GM21528 (cell line): Measurements from ENCODE around the gene RAPGEF2.
"Not testable (repeated sequence)": the region's sequence is repeated elsewhere in the genome, so short reads cannot be mapped to it uniquely, and the experiment has no call there.

Source experiments
- ATAC-seq: cut with Tn5 transposase; IDR thresholded peaks from one replicate; pipeline ENCODE4 v1.9.1; 2021; ENCODE audit warnings: mild to moderate bottlenecking, moderate library complexity; ENCODE audit not compliant: unreplicated experiment, low FRiP score

The RAPGEF2 gene, protein sequence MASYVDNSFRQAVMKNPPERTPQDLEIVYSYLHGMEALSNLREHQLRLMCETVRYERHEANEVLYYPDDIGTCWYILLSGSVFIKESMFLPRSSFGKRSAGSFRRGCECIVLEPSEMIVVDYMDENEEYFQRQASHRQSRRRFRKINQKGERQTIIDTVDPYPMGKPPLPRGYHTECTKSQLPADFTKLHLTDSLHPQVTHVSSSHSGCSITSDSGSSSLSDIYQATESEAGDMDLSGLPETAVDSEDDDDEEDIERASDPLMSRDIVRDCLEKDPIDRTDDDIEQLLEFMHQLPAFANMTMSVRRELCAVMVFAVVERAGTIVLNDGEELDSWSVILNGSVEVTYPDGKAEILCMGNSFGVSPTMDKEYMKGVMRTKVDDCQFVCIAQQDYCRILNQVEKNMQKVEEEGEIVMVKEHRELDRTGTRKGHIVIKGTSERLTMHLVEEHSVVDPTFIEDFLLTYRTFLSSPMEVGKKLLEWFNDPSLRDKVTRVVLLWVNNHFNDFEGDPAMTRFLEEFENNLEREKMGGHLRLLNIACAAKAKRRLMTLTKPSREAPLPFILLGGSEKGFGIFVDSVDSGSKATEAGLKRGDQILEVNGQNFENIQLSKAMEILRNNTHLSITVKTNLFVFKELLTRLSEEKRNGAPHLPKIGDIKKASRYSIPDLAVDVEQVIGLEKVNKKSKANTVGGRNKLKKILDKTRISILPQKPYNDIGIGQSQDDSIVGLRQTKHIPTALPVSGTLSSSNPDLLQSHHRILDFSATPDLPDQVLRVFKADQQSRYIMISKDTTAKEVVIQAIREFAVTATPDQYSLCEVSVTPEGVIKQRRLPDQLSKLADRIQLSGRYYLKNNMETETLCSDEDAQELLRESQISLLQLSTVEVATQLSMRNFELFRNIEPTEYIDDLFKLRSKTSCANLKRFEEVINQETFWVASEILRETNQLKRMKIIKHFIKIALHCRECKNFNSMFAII (N-terminal part only)

DNA sequence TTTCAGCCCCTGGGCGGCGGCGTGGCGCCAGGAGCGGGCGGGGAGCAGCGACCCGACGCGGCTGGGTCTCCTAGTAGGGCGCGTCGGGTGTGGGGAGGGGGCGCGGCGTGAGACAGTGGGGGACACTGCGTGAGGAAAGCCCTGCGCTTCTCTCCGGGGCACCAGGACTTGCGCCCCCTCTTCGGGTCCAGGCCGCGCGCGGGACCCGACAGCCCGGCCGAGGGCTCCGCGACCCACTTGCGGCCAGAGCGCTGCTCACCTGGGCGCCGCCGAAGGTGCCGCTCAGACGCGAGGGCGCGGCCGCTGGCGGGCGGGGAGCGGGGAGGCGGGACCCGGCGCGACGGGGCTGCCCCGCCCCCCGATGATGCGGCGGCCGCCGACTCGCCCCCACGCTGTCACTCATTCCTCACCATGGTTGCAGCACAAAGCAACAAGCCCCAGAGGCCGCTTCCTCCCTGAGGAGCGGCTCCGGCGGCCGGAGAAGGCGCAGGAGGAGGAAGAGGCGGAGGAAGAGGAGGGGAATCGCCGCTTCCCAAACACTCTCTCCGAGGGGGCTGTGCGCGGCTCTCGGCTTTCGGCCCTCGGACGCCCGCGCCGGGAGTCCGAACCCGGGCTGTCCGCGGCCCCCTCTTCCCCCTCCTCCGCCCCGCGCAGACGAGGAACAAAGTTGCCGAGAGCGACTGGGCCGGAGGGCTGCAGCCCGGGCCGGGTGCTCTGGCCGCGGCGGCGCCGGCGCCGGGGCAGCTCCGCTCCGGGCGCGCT is at the start of gene RAPGEF2:
TSS of gene RAPGEF2 (plus strand) at position 458 of the 762 bp plus-strand sequence. CDS start 1,084 bp downstream, outside the sequence.
- ATAC-seq: peak; percentile 75

DNA sequence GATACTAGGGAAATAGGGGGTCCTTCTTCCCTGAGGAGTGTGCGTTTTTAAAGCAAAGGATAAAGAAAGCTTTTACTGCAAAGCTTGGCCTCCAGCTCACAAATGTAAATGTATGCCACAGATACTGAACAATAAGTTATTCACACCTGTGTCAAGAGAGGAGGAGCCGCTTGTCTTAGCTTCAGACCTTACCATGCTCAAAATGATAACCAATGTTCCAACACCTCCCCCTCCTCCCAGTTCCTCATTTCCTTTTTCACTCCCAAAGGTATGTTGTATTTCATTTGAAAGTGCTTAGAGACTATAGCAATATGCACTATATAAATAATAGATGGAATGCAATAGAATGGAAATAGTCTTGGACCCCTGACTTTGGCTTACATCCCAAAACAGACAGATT is 47.0 kb upstream of the RAPGEF2 start:
- no peak for ATAC-seq

DNA sequence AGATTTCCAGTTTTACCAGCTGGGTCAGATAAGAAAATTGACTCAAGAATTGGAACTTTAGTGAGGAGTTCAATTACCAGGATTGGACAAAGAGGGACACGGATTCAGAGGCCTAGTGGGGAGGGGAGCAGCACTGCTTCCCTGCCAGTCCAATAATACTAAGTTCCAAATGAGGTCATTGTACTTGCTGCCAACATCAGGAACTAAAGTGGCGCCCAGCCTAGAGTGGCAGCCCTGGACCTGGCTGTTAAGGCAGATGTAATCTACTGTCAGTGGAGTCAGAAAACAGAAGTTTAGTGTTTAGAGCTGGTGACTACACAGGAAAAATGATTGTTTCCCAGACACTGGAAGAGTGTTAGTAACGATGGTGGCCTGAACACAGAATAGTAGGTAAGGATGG is 42.7 kb upstream of the RAPGEF2 start:
- no peak for ATAC-seq

DNA sequence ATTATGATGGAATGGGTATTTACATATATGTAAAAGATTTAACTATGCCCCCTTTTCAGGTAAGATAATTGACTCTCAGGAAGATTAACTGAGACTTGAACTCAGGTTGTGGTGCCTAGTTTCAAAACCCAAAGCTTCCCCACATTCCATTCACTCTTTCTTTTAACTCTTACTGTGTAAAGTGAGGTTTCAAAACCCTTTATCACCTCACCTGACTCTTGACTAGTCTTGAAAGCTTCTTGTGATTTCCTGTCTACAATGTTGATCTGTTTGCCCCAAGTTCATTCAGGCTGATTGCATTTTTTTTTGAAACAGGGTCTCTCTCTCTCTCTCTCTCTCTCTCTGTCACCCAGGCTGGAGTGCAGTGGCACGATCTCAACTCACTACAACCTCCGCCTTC is 40.5 kb upstream of the RAPGEF2 start:
- ATAC-seq: no peak

DNA sequence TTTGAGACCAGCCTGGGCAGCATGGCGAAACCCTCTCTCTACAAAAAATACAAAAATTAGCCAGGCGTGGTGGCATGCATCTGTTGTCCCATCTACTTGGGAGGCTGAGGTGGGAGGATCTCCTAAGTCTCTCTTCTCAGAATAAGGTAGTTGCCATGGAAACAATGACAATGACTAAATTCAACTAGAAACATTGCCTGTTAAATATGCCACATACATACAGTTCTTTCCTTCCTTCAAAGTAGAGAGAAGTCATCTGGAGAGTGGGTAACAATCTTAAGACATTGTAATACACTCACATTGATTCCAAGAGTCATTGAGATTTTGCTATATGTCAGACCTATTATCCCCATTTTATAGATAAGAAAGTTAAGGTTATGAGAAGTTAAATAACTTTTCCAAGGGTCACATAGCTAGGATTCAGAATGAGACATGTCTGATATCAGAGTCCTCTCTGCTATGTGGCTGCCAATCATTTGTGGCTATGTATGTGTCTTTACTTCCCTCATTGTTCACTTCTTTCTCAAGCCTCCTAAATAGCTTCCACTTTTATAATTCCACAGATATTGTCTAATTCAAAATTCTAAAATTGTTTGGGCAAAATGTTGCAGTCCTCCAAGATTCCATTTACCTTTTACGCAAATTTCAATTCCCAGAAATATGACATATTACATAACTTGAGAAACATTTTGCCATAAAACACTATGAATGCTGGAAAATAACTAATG is 37.2 kb upstream of the RAPGEF2 start:
- no peak for ATAC-seq

DNA sequence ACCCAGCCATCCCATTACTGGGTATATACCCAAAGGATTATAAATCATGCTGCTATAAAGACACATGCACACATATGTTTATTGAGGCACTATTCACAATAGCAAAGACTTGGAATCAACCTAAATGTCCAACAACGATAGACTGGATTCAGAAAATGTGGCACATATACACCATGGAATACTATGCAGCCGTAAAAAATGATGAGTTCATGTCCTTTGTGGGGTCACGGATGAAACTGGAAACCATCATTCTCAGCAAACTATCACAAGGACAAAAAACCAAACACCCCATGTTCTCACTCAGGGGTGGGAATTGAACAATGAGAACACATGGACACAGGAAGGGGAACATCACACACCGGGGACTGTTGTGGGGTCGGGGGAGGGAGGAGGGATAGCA is 34.7 kb upstream of the RAPGEF2 start:
- ATAC-seq: not testable (repeated sequence)

DNA sequence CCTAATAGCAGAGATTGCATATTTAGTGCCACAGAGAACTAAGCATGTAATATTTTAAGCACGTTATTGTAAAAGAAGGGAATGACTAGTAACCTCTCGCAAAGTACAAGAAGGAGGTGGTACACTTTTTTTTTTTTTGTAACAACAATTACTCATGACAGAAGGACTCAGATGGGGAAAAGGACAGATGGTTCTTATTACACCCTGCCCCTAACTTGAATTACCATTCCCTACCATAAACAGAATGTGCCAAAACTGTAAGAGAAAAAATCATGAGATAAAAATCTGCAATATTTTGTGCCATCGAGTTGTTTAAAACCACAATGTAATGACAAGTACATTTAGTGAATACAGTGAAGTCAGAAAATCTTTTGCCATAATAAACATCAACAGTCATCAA is 33.0 kb upstream of the RAPGEF2 start:
- no peak for ATAC-seq

DNA sequence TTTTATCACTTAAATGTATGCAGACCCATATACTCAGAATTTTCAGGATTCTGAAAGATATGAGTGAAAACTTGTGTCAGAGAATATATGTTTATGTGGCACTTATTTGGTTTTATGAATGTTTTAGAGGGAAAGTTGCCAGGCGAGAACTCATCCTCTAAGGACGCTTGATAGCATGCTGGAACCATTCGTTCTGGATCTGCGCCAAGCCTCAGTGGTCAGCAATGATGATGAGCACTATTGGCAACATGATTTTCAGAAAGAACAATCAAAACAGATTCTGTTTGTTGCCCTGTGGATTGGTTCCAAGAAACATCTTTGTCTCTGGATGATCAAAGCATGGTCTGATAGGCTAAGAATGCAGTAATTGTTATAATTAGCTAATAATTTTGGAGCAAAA is 32.1 kb upstream of the RAPGEF2 start:
- ATAC-seq: no peak

DNA sequence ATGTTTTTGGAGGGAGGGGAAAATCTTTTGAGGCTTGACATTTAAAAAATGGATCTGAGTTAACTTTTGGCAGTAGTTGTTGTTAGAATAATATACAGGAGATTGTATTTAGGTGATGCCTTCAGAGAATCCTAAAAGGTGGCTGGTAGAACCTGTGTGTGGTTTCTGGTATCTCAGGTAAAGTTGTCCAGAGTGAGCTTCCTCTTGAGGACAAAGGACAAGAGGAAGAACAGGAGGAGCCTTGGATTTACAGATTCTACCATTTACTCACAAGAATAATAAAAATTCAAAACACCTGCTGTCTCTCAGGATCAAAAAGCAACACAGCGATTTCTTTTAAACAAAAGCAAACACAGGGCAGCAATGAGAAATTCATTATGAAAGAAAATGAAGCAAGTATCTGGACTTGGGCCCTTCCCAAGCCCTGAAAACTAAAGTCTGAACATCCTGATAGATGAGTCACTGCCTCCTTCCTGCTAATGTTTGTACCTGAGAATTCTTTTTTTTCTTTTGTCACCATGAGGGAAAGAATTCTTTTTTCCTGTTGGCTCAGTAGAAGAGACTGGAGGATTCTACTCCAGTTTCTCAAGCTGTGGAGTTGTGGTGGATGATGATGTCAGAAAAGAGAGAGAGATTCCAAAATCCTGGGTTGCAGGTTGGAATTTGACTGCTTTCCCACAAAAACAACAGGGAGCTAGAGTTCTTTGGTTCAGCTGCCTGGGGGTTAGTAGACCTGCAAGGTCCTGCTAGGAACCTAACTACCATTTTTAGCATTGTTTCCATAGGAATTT is 31.5 kb upstream of the RAPGEF2 start:
- ATAC-seq: no peak

DNA sequence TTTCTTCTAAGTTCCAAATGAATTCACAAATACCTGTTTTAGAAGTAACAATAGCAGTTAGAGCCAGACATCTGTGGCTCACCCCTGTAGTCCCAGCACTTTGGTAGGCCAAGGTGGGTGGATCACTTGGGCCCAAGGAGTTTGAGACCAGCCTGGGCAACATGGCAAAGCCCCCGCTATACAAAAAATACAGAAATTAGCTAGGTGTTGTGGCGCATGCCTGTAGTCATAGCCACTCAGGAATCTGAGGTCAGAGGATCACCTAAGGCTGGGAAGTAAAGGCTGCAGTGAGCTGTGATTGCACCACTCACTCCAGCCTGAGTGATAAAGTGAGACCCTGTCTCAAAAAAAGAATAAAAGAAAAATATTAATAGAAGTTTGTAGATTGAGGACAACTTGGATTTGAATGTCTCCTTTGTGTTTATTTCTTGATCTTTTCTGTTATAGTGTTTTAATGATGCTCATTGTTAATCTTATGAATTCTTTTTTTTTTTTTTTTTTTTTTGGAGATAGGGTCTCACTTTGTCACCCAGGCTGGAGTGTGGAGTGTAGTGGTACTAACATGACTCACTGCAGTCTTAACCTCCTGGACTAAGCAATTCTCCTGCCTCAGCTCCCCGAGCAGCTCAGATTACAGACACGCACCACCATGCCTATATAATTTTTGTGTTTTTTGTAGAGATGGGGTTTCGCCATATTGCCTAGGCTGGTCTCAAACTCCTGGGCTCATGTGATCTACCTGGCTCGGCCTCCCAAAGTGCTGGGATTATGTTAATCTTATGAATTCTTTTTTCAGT is 30.7 kb upstream of the RAPGEF2 start:
- no peak for ATAC-seq

DNA sequence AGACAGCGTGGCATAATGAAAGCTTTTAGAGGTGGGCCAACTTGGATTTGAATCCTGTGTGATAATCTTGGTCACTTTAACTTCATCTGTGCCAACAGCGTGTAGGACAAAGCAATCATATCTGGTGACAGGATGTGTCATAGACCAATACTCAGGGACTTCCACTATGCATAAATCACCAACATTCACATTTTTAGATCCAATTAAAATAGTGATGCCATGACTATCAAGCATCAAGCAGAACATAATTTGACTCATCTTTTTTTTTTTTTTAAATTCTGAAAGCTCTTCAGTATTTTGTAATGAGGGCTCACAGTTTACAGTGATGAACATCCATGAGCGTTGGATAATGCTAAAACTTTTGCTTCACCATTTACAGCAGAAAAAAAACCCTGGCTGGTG is 27.3 kb upstream of the RAPGEF2 start:
- no peak for ATAC-seq

DNA sequence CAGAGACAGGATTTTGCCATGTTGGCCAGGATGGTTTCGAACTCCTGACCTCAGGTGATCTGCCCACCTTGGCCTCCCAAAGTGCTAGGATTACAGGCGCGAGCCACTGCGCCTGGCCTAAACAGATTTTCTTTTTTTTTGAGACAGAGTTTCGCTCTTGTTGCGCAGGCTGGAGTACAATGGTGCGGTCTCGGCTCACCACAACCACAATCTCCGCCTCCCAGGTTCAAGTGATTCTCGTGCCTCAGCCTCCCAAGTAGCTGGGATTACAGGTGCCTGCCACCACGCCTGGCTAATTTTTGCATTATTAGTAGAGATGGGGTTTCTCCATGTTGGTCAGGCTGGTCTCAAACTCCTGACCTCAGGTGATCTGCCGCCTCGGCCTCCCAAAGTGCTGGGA is 25.9 kb upstream of the RAPGEF2 start:
- not testable (repeated sequence) for ATAC-seq

DNA sequence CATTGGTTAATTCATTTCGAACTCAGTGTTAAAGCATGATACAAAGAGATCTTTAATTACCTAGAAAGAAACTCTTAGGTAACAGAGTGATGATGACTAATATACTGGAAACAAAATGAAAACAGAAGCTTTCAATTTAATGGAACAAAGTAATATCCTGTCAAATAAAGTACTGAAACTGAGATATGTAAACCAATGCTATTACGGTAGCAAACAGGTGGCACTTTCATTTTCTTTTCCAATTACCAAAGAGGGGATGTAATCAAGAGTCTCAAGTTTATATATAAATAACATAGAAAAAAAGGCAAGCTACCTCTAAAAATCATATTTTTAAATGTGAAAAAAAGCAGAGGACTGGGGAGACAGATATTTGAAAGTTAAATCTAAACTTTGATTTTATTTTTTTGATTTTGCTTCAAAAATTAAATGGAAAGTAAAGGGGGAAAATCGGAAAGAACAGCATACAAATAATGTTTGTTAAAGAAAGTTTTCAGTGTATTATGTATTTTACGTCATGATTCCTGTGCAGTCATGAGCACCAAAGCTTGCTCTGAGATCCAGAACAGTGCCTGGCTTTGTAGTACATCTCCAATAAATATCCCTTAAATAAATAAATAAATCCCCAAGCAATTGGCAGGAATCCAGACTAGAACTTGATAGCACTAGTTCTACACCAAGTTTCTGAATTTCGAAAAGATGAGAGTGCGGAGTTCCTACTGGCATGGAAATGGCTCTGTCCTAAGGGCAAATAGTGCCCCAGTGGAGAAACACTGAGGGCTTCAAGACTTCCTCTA is 25.0 kb upstream of the RAPGEF2 start:
- peak; percentile 94 for ATAC-seq

DNA sequence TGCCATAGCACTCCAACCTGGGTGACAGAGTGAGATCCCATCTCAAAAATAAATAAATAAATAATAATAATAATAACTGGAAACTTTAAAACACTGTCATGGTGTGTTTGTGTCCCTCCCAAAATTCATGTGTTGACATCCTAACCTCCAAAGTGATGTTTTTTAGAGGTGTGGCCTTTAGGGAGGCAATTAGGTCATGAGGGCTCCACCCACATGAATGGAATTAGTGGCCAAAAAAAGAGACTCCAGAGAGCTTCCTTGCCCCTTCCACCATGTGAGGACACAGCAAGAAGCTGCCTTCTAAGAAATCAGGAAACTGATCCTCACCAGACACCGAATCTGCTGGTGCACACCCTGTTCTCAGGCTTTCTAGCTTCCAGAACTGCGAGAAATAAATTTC is 23.8 kb upstream of the RAPGEF2 start:
- ATAC-seq: no peak

DNA sequence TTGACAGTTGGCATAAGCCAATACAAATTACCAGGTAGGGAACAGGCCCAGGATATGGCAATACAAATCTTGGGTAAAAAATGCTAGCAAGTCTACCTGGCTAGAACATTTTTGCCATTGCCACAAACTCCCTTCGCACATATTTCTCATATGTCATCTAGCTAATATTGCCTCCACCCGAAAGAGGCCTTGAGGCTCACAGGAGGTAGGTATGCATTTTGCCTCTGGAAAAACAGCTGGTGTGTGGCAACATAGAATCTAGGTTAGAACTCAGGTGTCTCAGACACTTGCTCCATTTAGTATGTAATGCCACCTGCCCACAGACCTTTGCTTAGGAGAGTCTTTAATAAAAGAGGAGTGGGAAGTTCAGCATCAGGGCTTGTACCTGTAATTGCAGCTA is 16.3 kb upstream of the RAPGEF2 start:
- ATAC-seq: no peak

DNA sequence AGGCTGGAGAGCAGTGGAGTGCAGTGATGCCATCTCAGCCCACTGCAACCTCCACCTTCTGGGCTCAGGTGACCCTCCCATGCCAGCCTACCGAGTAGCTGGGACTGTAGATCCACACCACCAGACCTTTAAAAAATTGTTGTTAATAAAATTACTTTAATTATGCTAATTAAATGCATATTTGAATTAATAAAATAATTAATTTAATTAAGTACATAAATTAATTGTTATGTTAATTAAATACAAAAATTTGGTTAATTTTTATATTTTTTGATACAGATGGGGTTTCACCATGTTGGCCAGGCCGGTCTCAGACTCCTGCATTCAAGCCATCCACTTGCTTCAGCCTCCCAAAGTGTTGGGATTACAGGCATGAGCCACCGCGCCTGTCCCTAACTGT is 12.6 kb upstream of the RAPGEF2 start:
- ATAC-seq: no peak

DNA sequence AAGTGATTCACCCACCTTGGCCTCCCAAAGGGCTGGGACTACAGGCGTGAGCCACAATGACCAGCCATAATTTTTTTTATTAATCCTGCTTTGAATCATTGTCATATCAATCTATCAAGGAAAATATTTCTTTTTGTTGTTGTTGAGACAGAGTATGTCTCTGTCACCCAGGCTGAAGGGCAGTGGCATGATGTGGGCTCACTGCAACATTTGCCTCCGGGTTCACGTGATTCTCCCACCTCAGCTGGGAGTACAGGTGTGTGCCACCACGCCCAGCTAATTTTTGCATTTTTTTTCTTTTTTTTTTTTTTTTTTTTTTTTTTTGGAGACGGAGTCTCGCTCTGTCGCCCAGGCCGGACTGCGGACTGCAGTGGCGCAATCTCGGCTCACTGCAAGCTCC is 8.7 kb upstream of the RAPGEF2 start:
- not testable (repeated sequence) for ATAC-seq

DNA sequence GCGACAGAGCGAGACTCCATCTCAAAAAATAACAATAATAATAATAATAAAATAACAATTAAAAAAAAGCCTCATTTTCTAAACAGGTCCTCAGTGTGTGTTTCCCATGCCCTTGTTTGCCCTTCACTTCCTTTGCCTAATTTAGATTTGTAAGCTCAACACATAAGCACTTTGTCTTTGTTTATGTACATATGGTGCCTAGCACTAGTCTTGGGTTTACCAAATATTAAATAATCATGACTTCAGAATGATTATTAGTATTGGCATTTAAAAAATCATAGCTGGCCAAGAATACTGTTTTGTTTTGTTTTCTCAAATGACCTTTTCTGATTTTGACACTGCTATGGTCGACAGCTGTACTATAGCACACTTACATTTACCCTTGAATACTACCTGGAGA is 6.4 kb upstream of the RAPGEF2 start:
- no peak for ATAC-seq
